NCI-H345 treated with DMSO at 0.1 percent for 48 hours (cell line): ENCODE data around the gene HELZ2.
A peak's percentile ranks its signal among the peaks of the same experiment; 100 is the strongest.

Experiments used
- DNase-seq: peaks from one replicate; lab custom pipeline; 2025; ENCODE audit not compliant: unreplicated experiment; lab: John Stamatoyannopoulos, UW

HELZ2 gene

GRCh38 chr20:63553933-63554290 lies 20.1 kb downstream of the HELZ2 start, which contains the start of gene FNDC11:
Gene FNDC11 (plus strand): TSS chr20:63554159. CDS start chr20:63555664, 1,505 bp downstream.
- no peak for DNase-seq

- DNase-seq, result peak; percentile 56
Measured at GRCh38 chr20:63553251-63553932, 20.6 kb downstream of the HELZ2 start.

- no peak for DNase-seq
Measured at GRCh38 chr20:63552481-63553249, 21.4 kb downstream of the HELZ2 start.

- no peak for DNase-seq
Measured at GRCh38 chr20:63551068-63551467, 23.0 kb downstream of the HELZ2 start.

- DNase-seq, result no peak
Measured at GRCh38 chr20:63549679-63550282, 24.3 kb downstream of the HELZ2 start.

- DNase-seq, result no peak
Measured at GRCh38 chr20:63549019-63549418, 25.0 kb downstream of the HELZ2 start.

- no peak for DNase-seq
Measured at GRCh38 chr20:63548542-63548941, 25.5 kb downstream of the HELZ2 start.

- no peak for DNase-seq
Measured at GRCh38 chr20:63547725-63548480, 26.1 kb downstream of the HELZ2 start, which contains the start of gene SRMS. Gene SRMS (minus strand): TSS chr20:63547749. CDS start chr20:63547463, 286 bp downstream.

- DNase-seq, result no peak
Measured at GRCh38 chr20:63546956-63547724, 26.9 kb downstream of the HELZ2 start.

- no peak for DNase-seq
Measured at GRCh38 chr20:63546256-63546955, 27.6 kb downstream of the HELZ2 start.

- DNase-seq, result no peak
Measured at GRCh38 chr20:63545814-63546213, 28.2 kb downstream of the HELZ2 start.

- DNase-seq, result no peak
Measured at GRCh38 chr20:63544958-63545516, 29.0 kb downstream of the HELZ2 start.

- DNase-seq, result no peak
Measured at GRCh38 chr20:63544241-63544957, 29.6 kb downstream of the HELZ2 start.

- no peak for DNase-seq
Measured at GRCh38 chr20:63543733-63544132, 30.3 kb downstream of the HELZ2 start.

- DNase-seq, result no peak
Measured at GRCh38 chr20:63543131-63543530, 30.9 kb downstream of the HELZ2 start.

- DNase-seq, result no peak
Measured at GRCh38 chr20:63542696-63543095, 31.3 kb downstream of the HELZ2 start.

GRCh38 chr20:63542031-63542559 lies 31.9 kb downstream of the HELZ2 start:
- DNase-seq, result no peak

- DNase-seq, result no peak
Measured at GRCh38 chr20:63541371-63541770, 32.7 kb downstream of the HELZ2 start.
